Measurements from ENCODE around the gene DENND4C. TPM values are rescaled to one million over a fixed set of nuclear protein-coding genes. Genes with fewer than 3 reads are reported as not detected.
A peak's percentile ranks its signal among the peaks of the same experiment; 100 is the strongest.
"Not testable (repeated sequence)": the region's sequence is repeated elsewhere in the genome, so short reads cannot be mapped to it uniquely, and the experiment has no call there.

The DENND4C gene
- total RNA-seq, 1 donor from 2014 or later = 34.5 TPM

DNA sequence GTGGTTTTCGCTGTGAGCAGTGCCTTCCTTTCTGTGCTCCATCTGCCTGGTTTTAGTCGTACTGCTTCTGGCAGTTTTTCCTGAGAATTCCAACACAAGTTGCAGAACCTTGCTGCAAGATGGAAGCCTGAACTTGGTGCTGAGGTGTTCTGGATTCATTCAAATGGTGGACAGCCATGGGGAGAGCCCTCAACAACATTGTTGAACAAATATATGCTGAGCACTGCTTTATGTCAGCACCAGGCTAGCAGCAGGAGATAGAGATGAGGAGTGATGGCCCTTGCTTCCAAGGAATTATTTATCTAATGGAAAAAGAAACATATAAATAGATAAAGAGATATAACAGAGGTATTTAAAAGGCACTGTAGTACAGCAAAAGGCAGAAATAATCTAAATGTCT, 156.8 kb downstream of the DENND4C start:
- TF ChIP-seq, protein P1, sequence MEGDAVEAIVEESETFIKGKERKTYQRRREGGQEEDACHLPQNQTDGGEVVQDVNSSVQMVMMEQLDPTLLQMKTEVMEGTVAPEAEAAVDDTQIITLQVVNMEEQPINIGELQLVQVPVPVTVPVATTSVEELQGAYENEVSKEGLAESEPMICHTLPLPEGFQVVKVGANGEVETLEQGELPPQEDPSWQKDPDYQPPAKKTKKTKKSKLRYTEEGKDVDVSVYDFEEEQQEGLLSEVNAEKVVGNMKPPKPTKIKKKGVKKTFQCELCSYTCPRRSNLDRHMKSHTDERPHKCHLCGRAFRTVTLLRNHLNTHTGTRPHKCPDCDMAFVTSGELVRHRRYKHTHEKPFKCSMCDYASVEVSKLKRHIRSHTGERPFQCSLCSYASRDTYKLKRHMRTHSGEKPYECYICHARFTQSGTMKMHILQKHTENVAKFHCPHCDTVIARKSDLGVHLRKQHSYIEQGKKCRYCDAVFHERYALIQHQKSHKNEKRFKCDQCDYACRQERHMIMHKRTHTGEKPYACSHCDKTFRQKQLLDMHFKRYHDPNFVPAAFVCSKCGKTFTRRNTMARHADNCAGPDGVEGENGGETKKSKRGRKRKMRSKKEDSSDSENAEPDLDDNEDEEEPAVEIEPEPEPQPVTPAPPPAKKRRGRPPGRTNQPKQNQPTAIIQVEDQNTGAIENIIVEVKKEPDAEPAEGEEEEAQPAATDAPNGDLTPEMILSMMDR (IDR thresholded peaks at IDR 0.05; ENCODE audit: partially characterized antibody, unreplicated experiment) = no peak
- no peak overlapping the region for H3K4me3 Mint-ChIP-seq (ENCODE audit: unreplicated experiment)
- H3K27ac Mint-ChIP-seq (ENCODE audit: unreplicated experiment) = no peak overlapping the region
- peaks cover 2% of the 10 kb centered on the region for H3K9me3 Mint-ChIP-seq (ENCODE audit: unreplicated experiment)
- DNase-seq = no peak
- no peaks in the 10 kb centered on the region for H3K27me3 Mint-ChIP-seq (ENCODE audit: unreplicated experiment)
- no peaks in the 10 kb centered on the region for H3K4me1 Mint-ChIP-seq (ENCODE audit: low read depth, unreplicated experiment)
- no peaks in the 10 kb centered on the region for H3K36me3 Mint-ChIP-seq (ENCODE audit: unreplicated experiment)

DNA sequence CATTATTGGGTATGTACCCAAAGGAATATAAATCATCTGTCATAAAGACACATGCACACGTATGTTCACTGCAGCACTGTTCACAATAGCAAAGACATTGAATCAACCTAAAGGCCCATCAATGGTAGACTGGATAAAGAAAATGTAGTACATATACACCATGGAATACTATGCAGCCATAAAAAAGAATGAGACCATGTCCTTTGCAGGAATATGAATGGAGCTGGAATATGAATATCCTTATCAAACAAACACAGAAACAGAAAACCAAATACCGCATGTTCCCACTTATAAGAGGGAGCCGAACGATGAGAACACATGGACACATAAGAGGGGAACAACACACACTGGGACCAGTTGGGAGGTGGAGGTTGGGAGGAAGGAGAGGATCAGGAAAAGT, 159.0 kb downstream of the DENND4C start:
- not testable (repeated sequence) for DNase-seq; H3K4me1 Mint-ChIP-seq (ENCODE audit: low read depth, unreplicated experiment); H3K36me3 Mint-ChIP-seq (ENCODE audit: unreplicated experiment); H3K9me3 Mint-ChIP-seq (ENCODE audit: unreplicated experiment); H3K27ac Mint-ChIP-seq (ENCODE audit: unreplicated experiment); H3K4me3 Mint-ChIP-seq (ENCODE audit: unreplicated experiment); H3K27me3 Mint-ChIP-seq (ENCODE audit: unreplicated experiment)

DNA sequence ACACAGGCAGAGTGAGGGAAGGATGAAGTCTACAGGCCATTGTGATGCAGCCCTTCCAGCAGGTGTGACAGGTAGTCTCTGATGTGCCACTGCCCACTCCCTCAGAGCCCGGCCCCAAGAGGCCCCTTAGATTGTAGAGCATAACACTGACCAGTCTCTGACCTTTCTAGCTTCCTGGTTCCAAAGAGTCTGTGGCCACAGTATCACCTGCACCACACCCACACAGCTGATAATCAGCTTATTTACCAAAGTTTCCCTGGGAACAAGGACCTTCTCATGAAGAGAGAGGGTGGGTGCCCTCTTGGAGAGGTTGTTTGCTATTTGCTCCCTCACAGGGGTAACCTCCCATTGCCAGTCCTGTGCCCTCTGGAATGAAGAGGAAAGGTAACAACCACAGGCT, 167.4 kb downstream of the DENND4C start:
- TF ChIP-seq, protein P1 (IDR thresholded peaks at IDR 0.05; ENCODE audit: partially characterized antibody, unreplicated experiment) = no peak

DNA sequence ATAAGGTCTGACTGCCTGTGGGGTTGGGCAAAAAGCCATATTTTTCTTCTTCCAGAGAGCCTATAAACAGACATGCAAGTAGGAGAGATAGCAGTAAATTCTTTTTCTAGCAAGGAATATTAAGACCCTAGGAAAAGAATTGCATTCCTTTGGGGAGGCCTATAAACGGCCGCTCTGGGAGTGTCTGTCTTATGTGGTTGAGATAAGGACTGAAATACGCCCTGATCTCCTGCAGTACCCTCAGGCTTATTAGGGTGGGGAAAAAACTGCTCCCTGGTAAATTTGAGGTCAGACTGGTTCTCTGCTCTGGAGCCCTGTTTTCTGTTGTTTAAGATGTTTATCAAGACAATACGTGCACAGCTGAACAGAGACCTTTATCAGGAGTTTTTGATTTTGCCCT, 172.7 kb downstream of the DENND4C start:
- DNase-seq = peak; percentile 19
- not testable (repeated sequence) for H3K27ac Mint-ChIP-seq (ENCODE audit: unreplicated experiment); H3K4me1 Mint-ChIP-seq (ENCODE audit: low read depth, unreplicated experiment); H3K4me3 Mint-ChIP-seq (ENCODE audit: unreplicated experiment); H3K27me3 Mint-ChIP-seq (ENCODE audit: unreplicated experiment); H3K9me3 Mint-ChIP-seq (ENCODE audit: unreplicated experiment)
- peaks cover 12% of the 10 kb centered on the region for H3K36me3 Mint-ChIP-seq (ENCODE audit: unreplicated experiment)

More for the DNA sequence above, 167.4 kb downstream of the DENND4C start:
- Mint-ChIP-seq H3K27me3 (ENCODE audit: unreplicated experiment) (no peaks in the 10 kb centered on the region), H3K4me3 (ENCODE audit: unreplicated experiment) (no peak overlapping the region), H3K36me3 (ENCODE audit: unreplicated experiment) (peaks cover 5% of the 10 kb centered on the region), H3K27ac (ENCODE audit: unreplicated experiment) (no peak overlapping the region), H3K4me1 (ENCODE audit: low read depth, unreplicated experiment) (no peaks in the 10 kb centered on the region), H3K9me3 (ENCODE audit: unreplicated experiment) (peaks cover 3% of the 10 kb centered on the region)
- no peak for DNase-seq

DNA sequence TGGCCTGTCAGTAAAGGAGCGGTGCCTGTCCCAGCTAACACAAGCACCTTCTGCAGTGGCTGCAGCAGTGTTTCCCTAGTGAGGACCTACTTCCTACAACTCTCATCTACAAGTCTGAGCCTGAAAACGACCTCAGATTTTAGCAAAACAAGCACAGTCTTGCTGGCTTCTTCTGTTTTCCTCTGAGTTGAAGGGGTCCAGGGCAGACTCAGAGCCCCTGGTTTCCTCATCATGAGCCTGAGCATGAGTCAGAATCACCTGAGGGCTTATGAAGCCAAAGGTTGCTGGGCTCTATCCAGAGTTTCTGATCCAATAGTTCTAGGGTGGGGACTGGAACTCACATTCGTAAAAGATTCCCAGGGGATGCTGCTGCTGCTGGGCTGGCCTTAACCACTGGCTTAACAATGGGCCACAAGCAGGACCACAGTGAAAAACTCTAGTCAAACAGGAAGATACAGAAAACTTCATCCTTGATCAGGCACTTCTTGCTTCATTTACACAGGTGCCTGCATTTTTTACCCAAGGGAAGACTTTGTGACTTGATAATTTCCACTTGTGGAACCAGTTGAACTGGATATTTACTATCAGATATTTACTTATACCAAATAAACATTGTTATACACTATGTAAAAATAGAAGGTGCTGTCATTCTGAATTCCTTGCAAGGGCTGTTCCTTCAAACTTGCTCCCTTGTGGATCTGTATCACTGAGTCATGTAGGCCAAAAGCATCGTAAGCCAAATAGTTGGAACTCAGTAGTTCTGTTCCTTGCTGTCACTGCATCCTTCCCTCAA, 174.0 kb downstream of the DENND4C start:
- no peak for DNase-seq
- Mint-ChIP-seq H3K4me3 (ENCODE audit: unreplicated experiment) (no peak overlapping the region), H3K9me3 (ENCODE audit: unreplicated experiment) (peaks cover 14% of the 10 kb centered on the region), H3K27me3 (ENCODE audit: unreplicated experiment) (peaks cover 11% of the 10 kb centered on the region), H3K4me1 (ENCODE audit: low read depth, unreplicated experiment) (peaks cover 5% of the 10 kb centered on the region), H3K36me3 (ENCODE audit: unreplicated experiment) (peaks cover 12% of the 10 kb centered on the region), H3K27ac (ENCODE audit: unreplicated experiment) (no peak overlapping the region)
- TF ChIP-seq, protein P1 (IDR thresholded peaks at IDR 0.05; ENCODE audit: partially characterized antibody, unreplicated experiment) = no peak

DNA sequence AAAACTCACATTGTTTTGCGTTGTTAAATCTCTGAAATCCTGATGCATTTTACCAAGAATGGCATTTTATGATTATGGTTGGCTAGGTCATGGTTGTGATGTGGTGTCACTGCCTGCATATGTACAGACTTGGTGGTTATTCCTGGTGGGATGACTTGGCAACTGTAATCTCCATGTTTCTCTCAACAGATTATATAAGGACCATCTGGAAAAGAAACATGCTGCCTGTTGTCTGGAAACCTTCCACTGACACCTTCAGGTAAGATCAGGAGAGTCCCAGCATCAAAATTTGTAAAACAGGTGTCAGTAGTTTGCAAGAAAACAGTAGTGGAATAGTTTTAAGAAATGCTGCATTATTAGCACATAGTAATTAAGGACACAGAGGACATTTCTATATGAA, 175.3 kb downstream of the DENND4C start:
- Mint-ChIP-seq H3K4me3 (ENCODE audit: unreplicated experiment) (no peak overlapping the region), H3K27ac (ENCODE audit: unreplicated experiment) (no peak overlapping the region), H3K4me1 (ENCODE audit: low read depth, unreplicated experiment) (peaks cover 7% of the 10 kb centered on the region), H3K27me3 (ENCODE audit: unreplicated experiment) (peaks cover 16% of the 10 kb centered on the region), H3K9me3 (ENCODE audit: unreplicated experiment) (peaks cover 22% of the 10 kb centered on the region), H3K36me3 (ENCODE audit: unreplicated experiment) (peaks cover 12% of the 10 kb centered on the region)
- TF ChIP-seq, protein P1 (IDR thresholded peaks at IDR 0.05; ENCODE audit: partially characterized antibody, unreplicated experiment) = no peak
- no peak for DNase-seq

All from glutamatergic neuron (in vitro differentiated cells).